Measurements from ENCODE around the gene SHISA5. TPM values are rescaled to one million over a fixed set of nuclear protein-coding genes. Genes with fewer than 3 reads are reported as not detected.

Gene SHISA5
- total and polyA plus RNA-seq, 2 donors (not counting 1 experiment from before 2014, with no cell fraction given): 147 to 183 TPM

- POLR2A ChIA-PET: no interaction called here
- Histone ChIP-seq H3K79me2 (ENCODE audit: control insufficient read depth, insufficient read depth, low read length) (peaks cover 6% of the 10 kb centered on the region), H3K36me3 (replicated peaks in 1 of 2; ENCODE audit: control extremely low read depth in 1 of 2, control insufficient read depth in 1 of 2, extremely low read depth in 1 of 2, insufficient read depth in 2 of 2, low read length in 1 of 2) (peaks cover 0 to 16% of the 10 kb centered on the region in 2 experiments), H4K20me1 (ENCODE audit: control insufficient read depth, insufficient read depth, low read length, poor library complexity, severe bottlenecking) (no peaks in the 10 kb centered on the region), H3K4me1 (ENCODE audit: control insufficient read depth in 2 of 2, insufficient read depth in 2 of 2, low read length in 2 of 2) (peaks cover 12 to 13% of the 10 kb centered on the region in 2 donors), H3K9me3 (ENCODE audit: control extremely low read depth in 1 of 3, control insufficient read depth in 2 of 3, insufficient read depth in 1 of 3, low read length in 2 of 3) (peaks cover 0 to 3% (median 0%) of the 10 kb centered on the region in 3 donors), H3K9ac (ENCODE audit: low read length) (no peak overlapping the region), H3K4me3 (ENCODE audit: control extremely low read depth in 1 of 5, extremely low read depth in 1 of 5, insufficient read depth in 1 of 5, low read depth in 2 of 5, low read length in 4 of 5) (no peak overlapping the region), H3K4me2 (replicated peaks; ENCODE audit: low read depth, low read length, poor library complexity, severe bottlenecking) (no peak overlapping the region), H3K27ac (ENCODE audit: low read length in 2 of 2) (no peak overlapping the region), H2AFZ (ENCODE audit: insufficient read depth, low read depth, low read length, poor library complexity, severe bottlenecking) (no peak overlapping the region), H3K27me3 (replicated peaks in 1 of 4; ENCODE audit: control extremely low read depth in 1 of 4, control insufficient read depth in 3 of 4, insufficient read depth in 4 of 4, low read length in 3 of 4) (peaks cover 0 to 9% (median 3%) of the 10 kb centered on the region in 4 experiments)
- DNase-seq (no peak), ATAC-seq (ENCODE audit: low read depth) (no peak)
- Mint-ChIP-seq H3K9me3 (ENCODE audit: insufficient read depth) (no peaks in the 10 kb centered on the region), H3K4me1 (peaks cover 12% of the 10 kb centered on the region), H3K4me3 (peak overlapping the region; percentile 83), H3K27ac (no peak overlapping the region), H3K27me3 (peaks cover 16% of the 10 kb centered on the region)
- CTCF ChIA-PET: interaction anchor here (1.7 to 13.4 kb wide), 3 partner anchors 8 to 160 kb away, joined by 5 to 330 read pairs (median 148); partner anchors contain the start of gene CCDC51
- TF ChIP-seq EZH2 (IDR thresholded peaks at IDR 0.05; ENCODE audit: borderline replicate concordance, insufficient read depth, low read depth, low read length, poor library complexity, severe bottlenecking) (no peak), CTCF (IDR thresholded peaks at IDR 0.05) (no peak)
- intact Hi-C loops (cut with micrococcal nuclease): no loop called here
- WGBS (ENCODE audit: insufficient coverage): 90% methylated on average over 4 of the region's 8 CpGs
Measured at GRCh38 chr3:48431224-48432029, 72.5 kb downstream of the SHISA5 start.

GRCh38 chr3:48430708-48431101 lies 73.3 kb downstream of the SHISA5 start:
- Mint-ChIP-seq H3K4me1 (peaks cover 12% of the 10 kb centered on the region), H3K27ac (no peak overlapping the region), H3K4me3 (peak overlapping the region; percentile 83), H3K9me3 (ENCODE audit: insufficient read depth) (no peaks in the 10 kb centered on the region), H3K27me3 (peaks cover 16% of the 10 kb centered on the region)
- Histone ChIP-seq H2AFZ (ENCODE audit: insufficient read depth, low read depth, low read length, poor library complexity, severe bottlenecking) (no peak overlapping the region), H3K9me3 (ENCODE audit: control extremely low read depth in 1 of 3, control insufficient read depth in 2 of 3, insufficient read depth in 1 of 3, low read length in 2 of 3) (peaks cover 0 to 3% (median 0%) of the 10 kb centered on the region in 3 donors), H3K4me1 (ENCODE audit: control insufficient read depth in 2 of 2, insufficient read depth in 2 of 2, low read length in 2 of 2) (peaks cover 6 to 9% of the 10 kb centered on the region in 2 donors), H3K9ac (ENCODE audit: low read length) (no peak overlapping the region), H4K20me1 (ENCODE audit: control insufficient read depth, insufficient read depth, low read length, poor library complexity, severe bottlenecking) (no peaks in the 10 kb centered on the region), H3K79me2 (ENCODE audit: control insufficient read depth, insufficient read depth, low read length) (peaks cover 3% of the 10 kb centered on the region), H3K36me3 (replicated peaks in 1 of 2; ENCODE audit: control extremely low read depth in 1 of 2, control insufficient read depth in 1 of 2, extremely low read depth in 1 of 2, insufficient read depth in 2 of 2, low read length in 1 of 2) (peaks cover 0 to 16% of the 10 kb centered on the region in 2 experiments), H3K27me3 (replicated peaks in 1 of 4; ENCODE audit: control extremely low read depth in 1 of 4, control insufficient read depth in 3 of 4, insufficient read depth in 4 of 4, low read length in 3 of 4) (peaks cover 0 to 9% (median 3%) of the 10 kb centered on the region in 4 experiments), H3K4me3 (ENCODE audit: control extremely low read depth in 1 of 5, extremely low read depth in 1 of 5, insufficient read depth in 1 of 5, low read depth in 2 of 5, low read length in 4 of 5) (no peak overlapping the region), H3K27ac (ENCODE audit: low read length in 2 of 2) (no peak overlapping the region), H3K4me2 (replicated peaks; ENCODE audit: low read depth, low read length, poor library complexity, severe bottlenecking) (no peak overlapping the region)
- ATAC-seq (ENCODE audit: low read depth) (no peak), DNase-seq (no peak)
- 94% methylated on average over 1 of the region's 1 CpG for WGBS (ENCODE audit: insufficient coverage)
- ChIA-PET POLR2A (no interaction called here), CTCF (interaction anchor here (1.0 to 13.4 kb wide), 3 partner anchors 9 to 29 kb away, joined by 3 to 330 read pairs (median 5); partner anchors contain the start of gene CCDC51)
- intact Hi-C loops (cut with micrococcal nuclease): no loop called here
- TF ChIP-seq CTCF (IDR thresholded peaks at IDR 0.05): no peak
- TF ChIP-seq EZH2 (IDR thresholded peaks at IDR 0.05; ENCODE audit: borderline replicate concordance, insufficient read depth, low read depth, low read length, poor library complexity, severe bottlenecking): no peak

All from B cell (primary cell).